ENCODE data around the gene NOS3. TPM values are rescaled to one million over a fixed set of nuclear protein-coding genes. Genes with fewer than 3 reads are reported as not detected.

The NOS3 gene
- total RNA-seq, 4 donors from 2014 or later, result 1.4 to 3.2 (median 2.2) TPM

DNA sequence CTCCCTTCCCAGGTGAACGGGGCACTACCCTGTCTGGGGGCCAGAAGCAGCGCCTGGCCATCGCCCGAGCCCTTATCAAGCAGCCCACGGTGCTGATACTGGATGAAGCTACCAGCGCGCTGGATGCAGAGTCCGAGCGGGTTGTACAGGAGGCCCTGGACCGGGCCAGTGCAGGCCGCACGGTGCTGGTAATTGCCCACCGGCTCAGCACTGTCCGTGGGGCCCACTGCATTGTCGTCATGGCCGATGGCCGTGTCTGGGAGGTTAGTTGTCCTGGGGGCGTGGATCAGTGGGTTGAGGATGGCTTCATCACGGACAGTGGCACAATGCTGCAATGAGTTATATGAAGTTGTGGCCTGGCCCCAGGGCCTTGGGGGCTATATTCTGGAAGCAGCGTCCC, 53.1 kb downstream of the NOS3 start:
- H3K36me3 ChIP-seq, result peaks cover 0 to 48% (median 8%) of the 10 kb centered on the region in 3 donors
- no peak overlapping the region for H3K27ac ChIP-seq
- 91% methylated on average over 8 of the region's 20 CpGs; no CpG with 5 or more reads in 1 of the 2 donors for WGBS, 2 donors
- peaks cover 5 to 24% (median 15%) of the 10 kb centered on the region in 3 donors for H3K4me1 ChIP-seq
- intact Hi-C loops (cut with DNase I), result no loop called here
- H3K9me3 ChIP-seq, result no peaks in the 10 kb centered on the region
- TF ChIP-seq POLR2A (IDR thresholded peaks at IDR 0.05) (no peak), CTCF (IDR thresholded peaks at IDR 0.05) (no peak)
- H3K4me3 ChIP-seq, result no peak overlapping the region
- no peaks in the 10 kb centered on the region for H3K27me3 ChIP-seq
- DNase-seq, result no peak

GRCh38 chr7:151045262-151045661, 54.4 kb downstream of the NOS3 start:
- peaks cover 0 to 13% (median 5%) of the 10 kb centered on the region in 3 donors for H3K4me1 ChIP-seq
- H3K9me3 ChIP-seq, result no peaks in the 10 kb centered on the region
- no peak for DNase-seq
- H3K27ac ChIP-seq, result no peak overlapping the region
- 100% methylated on average over 1 of the region's 11 CpGs; no CpG with 5 or more reads in 1 of the 2 donors for WGBS, 2 donors
- no peak for TF ChIP-seq POLR2A (IDR thresholded peaks at IDR 0.05)
- no peak for TF ChIP-seq CTCF (IDR thresholded peaks at IDR 0.05)
- peaks cover 0 to 5% (median 0%) of the 10 kb centered on the region in 4 donors for H3K27me3 ChIP-seq
- intact Hi-C loops (cut with DNase I), result no loop called here
- H3K4me3 ChIP-seq, result no peak overlapping the region
- peaks cover 0 to 48% (median 8%) of the 10 kb centered on the region in 3 donors for H3K36me3 ChIP-seq

- TF ChIP-seq POLR2A (IDR thresholded peaks at IDR 0.05) (no peak), CTCF (IDR thresholded peaks at IDR 0.05) (no peak)
- intact Hi-C loops (cut with DNase I), result no loop called here
- no peak overlapping the region for H3K27ac ChIP-seq
Measured at GRCh38 chr7:151045967-151046366, 55.1 kb downstream of the NOS3 start.

DNA sequence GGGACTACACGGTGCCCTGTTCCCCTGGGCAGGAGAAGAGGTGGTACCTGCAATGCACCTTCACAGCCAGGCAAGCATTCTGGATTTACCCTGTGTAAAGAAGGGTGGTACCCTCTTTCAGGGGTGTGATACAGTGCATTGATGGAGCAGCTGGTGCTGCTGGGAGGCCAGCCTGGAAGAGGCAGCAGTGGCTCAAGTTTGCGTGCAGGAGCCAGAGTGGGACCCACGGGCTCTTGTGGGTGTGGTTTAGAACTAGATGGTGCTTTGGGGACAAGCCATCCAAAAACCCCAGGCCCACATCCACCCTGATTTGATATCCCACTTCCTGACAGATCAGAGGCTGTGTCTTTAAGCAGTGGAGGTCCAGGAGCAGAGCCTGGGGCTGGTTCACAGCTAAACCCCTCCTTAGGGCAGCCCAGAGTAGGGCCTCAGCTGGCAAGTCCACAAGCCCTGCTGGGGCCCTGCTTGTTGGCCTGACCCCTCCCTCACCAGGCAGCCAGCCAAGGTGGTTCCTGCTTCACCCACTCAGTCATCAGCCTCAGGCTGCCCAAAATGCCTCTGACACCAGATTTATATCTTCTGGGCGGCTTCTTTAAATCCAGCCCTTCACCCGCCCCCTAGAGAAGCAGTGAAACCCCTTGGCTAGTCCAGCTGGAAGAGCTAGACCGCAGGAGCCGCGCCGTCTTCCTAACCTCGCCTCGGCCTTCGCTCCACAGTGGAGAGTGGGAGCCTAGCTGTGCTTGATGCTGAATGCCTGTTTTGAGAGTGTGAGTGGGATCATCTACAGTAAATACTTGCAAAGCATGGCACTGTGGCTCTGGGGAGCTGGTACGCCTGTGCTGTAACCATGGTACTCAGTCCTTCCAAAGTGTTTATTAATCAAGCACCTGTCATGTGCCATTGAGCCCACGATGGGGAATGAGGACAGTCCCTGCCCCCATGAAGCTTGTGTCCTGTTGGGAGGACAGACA, 56.1 kb downstream of the NOS3 start:
- intact Hi-C loops (cut with DNase I), result no loop called here
- H3K4me1 ChIP-seq, result peaks cover 10 to 24% (median 11%) of the 10 kb centered on the region in 3 donors
- no peak for TF ChIP-seq POLR2A (IDR thresholded peaks at IDR 0.05)
- TF ChIP-seq CTCF (IDR thresholded peaks at IDR 0.05), result no peak
- peaks cover 0 to 36% (median 0%) of the 10 kb centered on the region in 3 donors for H3K36me3 ChIP-seq
- no peaks in the 10 kb centered on the region for H3K9me3 ChIP-seq
- peaks cover 0 to 19% (median 0%) of the 10 kb centered on the region in 4 donors for H3K27me3 ChIP-seq
- no peak overlapping the region for H3K4me3 ChIP-seq
- no peak for DNase-seq
- 20 to 26% methylated on average over 2 to 6 of the region's 14 CpGs for WGBS, 2 donors
- H3K27ac ChIP-seq, result no peak overlapping the region

More at GRCh38 chr7:151045967-151046366, 55.1 kb downstream of the NOS3 start:
- Histone ChIP-seq H3K36me3 (peaks cover 0 to 46% (median 8%) of the 10 kb centered on the region in 3 donors), H3K27me3 (peaks cover 0 to 12% (median 0%) of the 10 kb centered on the region in 4 donors), H3K4me3 (no peak overlapping the region), H3K4me1 (peaks cover 3 to 17% (median 7%) of the 10 kb centered on the region in 3 donors), H3K9me3 (no peaks in the 10 kb centered on the region)
- DNase-seq, result no peak
- whole genome bisulfite sequencing, 2 donors, result 92% methylated on average over 2 of the region's 9 CpGs; no CpG with 5 or more reads in 1 of the 2 donors

Data from esophagus squamous epithelium (tissue), 5 donors.